Tibial nerve (tissue), 4 donors: Measurements from ENCODE around the gene GPN2.

Experiments
- EP300 ChIP-seq, 2 donors: sonication (generic); formaldehyde crosslinking; IDR thresholded peaks; one replicate each; pipeline ENCODE4 v1.6.1; 2017; ENCODE audit warnings: antibody characterized with exemption in 2 of 2, mild to moderate bottlenecking in 1 of 2
- POLR2A ChIP-seq, 2 donors: fragments of 450-650 bp; IDR thresholded peaks; one replicate each; pipeline ENCODE4 v1.6.1; 2017; ENCODE audit warnings: antibody characterized with exemption in 2 of 2, mild to moderate bottlenecking in 2 of 2, moderate library complexity in 2 of 2
- TF ChIP-seq, protein P1 (sequence below), 5 experiments: fragments of 200-600 bp in 3 of 5; fragments of 450-650 bp in 2 of 5; sonication (generic) in 3 of 5; IDR thresholded peaks; one replicate each; pipeline ENCODE4 v1.5.1; 2016 to 2019; ENCODE audit warnings: antibody characterized with exemption in 5 of 5, mild to moderate bottlenecking in 3 of 5, moderate library complexity in 2 of 5

DNA sequence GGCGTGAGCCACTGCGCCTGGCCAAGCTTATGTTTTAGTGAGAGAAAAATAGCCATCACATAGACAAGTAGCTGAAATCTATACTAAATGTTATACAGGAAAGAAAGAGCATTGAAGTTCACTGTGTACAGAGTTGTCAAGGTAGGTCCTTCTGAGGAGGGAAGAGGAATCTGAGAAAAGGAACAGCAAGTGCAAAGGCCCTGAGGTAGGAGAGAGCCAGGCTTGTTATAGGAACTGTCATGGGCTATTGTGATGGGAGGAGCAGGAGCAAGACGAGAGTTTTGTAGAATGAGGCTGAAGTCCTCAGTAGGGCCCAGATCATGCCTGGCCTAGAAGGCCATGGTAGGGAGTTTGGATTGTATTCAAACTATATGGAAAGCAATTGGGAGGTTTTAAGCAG lies 59.0 kb downstream of the GPN2 start:
- TF ChIP-seq EP300 (IDR thresholded peaks at IDR 0.05) (no peak), POLR2A (IDR thresholded peaks at IDR 0.05) (no peak)
- TF ChIP-seq, protein P1, sequence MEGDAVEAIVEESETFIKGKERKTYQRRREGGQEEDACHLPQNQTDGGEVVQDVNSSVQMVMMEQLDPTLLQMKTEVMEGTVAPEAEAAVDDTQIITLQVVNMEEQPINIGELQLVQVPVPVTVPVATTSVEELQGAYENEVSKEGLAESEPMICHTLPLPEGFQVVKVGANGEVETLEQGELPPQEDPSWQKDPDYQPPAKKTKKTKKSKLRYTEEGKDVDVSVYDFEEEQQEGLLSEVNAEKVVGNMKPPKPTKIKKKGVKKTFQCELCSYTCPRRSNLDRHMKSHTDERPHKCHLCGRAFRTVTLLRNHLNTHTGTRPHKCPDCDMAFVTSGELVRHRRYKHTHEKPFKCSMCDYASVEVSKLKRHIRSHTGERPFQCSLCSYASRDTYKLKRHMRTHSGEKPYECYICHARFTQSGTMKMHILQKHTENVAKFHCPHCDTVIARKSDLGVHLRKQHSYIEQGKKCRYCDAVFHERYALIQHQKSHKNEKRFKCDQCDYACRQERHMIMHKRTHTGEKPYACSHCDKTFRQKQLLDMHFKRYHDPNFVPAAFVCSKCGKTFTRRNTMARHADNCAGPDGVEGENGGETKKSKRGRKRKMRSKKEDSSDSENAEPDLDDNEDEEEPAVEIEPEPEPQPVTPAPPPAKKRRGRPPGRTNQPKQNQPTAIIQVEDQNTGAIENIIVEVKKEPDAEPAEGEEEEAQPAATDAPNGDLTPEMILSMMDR (IDR thresholded peaks at IDR 0.05), result no peak
